ENCODE results near the gene NRBP1.
"Not testable (repeated sequence)": the region's sequence is repeated elsewhere in the genome, so short reads cannot be mapped to it uniquely, and the experiment has no call there.

The NRBP1 gene

DNA sequence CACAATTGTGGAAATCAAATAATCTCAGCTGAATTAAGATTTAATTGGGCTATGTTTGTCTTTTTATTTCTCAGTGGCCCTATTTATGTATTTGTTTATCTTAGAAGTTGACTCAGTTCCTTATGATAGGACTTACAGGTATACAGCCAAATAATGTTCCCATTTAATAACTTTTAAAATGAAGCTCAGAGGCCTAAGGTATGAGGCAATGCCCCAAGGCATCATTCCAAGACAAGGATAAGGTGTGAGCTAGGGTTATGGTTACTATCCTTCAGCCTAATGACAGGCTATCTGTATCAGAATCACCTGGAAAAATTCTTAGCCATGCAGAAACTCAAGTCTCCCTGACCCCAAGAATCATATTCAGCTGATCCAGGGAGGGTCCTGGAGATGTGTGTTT, 7.4 kb upstream of the NRBP1 start:
- POLR2A ChIA-PET (ENCODE audit: low non-redundant PET), result interaction anchor here (0.5 to 0.6 kb wide), 2 partner anchors 112 to 128 kb away, joined by 3 to 5 read pairs; no protein-coding TSS in a partner anchor
- CTCF ChIA-PET, result interaction anchor here (0.6 kb wide), 1 partner anchor 27 kb away, joined by 3 read pairs; no protein-coding TSS in a partner anchor
- TF ChIP-seq, protein P1, sequence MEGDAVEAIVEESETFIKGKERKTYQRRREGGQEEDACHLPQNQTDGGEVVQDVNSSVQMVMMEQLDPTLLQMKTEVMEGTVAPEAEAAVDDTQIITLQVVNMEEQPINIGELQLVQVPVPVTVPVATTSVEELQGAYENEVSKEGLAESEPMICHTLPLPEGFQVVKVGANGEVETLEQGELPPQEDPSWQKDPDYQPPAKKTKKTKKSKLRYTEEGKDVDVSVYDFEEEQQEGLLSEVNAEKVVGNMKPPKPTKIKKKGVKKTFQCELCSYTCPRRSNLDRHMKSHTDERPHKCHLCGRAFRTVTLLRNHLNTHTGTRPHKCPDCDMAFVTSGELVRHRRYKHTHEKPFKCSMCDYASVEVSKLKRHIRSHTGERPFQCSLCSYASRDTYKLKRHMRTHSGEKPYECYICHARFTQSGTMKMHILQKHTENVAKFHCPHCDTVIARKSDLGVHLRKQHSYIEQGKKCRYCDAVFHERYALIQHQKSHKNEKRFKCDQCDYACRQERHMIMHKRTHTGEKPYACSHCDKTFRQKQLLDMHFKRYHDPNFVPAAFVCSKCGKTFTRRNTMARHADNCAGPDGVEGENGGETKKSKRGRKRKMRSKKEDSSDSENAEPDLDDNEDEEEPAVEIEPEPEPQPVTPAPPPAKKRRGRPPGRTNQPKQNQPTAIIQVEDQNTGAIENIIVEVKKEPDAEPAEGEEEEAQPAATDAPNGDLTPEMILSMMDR (conservative IDR thresholded peaks at IDR 0.05; ENCODE audit: low read depth), result no peak

DNA sequence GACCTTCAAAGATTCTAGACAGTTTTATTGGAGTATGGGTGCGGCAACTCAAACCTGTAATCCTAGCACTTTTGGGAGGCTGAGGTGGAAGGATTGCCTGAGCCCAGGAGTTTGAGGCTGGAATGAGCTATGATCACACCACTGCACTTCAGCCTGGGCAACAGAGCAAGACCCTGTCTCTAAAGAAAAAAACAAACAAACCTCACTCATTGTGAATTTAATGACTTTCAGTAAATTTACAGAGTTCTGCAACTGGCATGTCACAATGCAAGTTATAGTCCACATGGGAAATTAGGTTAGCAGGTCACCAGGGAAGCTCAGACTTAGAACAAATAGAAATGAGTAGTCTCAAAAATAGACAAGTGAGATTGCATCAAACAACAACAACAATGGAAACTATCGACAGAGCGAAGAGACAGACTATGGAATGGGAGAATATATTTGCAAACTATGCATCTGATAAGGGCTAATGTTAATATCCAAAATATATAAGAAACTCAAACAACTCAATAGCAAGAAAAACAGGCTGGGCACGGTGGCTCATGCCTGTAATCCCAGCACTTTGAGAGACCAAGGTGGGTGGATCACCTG, 6.7 kb upstream of the NRBP1 start:
- DNase-seq (ENCODE audit: low spot score), result no peak
- TF ChIP-seq, protein P1 (conservative IDR thresholded peaks at IDR 0.05; ENCODE audit: low read depth), result no peak
- CTCF ChIA-PET, result interaction anchor here (0.7 kb wide), 1 partner anchor 189 kb away, joined by 3 read pairs; no protein-coding TSS in a partner anchor
- H3K27ac ChIP-seq, result no peak overlapping the region
- POLR2A ChIA-PET (ENCODE audit: low non-redundant PET), result no interaction called here

More for the DNA sequence above, 7.4 kb upstream of the NRBP1 start:
- no peak for DNase-seq (ENCODE audit: low spot score)
- H3K27ac ChIP-seq, result no peak overlapping the region

DNA sequence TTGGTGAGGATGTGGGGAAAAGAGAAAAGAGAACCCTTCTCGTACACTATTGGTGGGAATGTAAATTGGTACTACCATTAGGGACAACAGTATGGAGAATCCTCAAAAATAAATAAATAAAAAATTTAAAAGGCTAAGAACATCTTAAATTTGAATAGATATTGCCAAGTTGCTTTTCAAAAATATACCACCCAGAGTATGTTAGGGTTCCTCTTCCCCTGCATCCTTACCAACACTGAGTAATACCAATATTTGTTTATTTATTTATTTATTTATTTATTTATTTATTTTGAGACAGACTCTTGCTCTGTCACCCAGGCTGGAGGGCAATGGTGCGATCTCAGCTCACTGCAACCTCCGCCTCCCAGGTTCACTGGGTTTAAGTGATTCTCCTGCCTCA, 5.5 kb upstream of the NRBP1 start:
- TF ChIP-seq, protein P1 (conservative IDR thresholded peaks at IDR 0.05; ENCODE audit: low read depth), result no peak
- POLR2A ChIA-PET (ENCODE audit: low non-redundant PET), result no interaction called here
- no peak for DNase-seq (ENCODE audit: low spot score)
- CTCF ChIA-PET, result no interaction called here
- H3K27ac ChIP-seq, result no peak overlapping the region

DNA sequence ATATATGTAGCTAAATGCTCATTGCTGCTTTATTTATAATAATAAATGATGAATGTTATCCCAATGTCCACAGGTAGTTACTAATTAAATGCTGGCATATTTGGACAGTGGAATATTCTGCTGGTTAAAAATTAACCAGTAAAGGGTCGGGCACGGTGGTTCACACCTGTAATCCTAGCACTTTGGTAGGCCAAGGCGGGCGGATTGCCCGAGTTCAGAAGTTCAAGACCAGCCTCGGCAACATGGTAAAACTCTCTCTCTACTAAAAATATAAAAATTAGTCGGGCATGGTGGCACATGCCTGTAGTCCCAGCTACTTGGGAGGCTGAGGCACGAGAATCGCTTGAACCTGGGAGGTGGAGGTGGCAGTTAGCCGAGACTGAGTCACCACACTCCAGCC, 3.4 kb upstream of the NRBP1 start:
- H3K27ac ChIP-seq; DNase-seq (ENCODE audit: low spot score); CTCF ChIA-PET: not testable (repeated sequence)
- POLR2A ChIA-PET (ENCODE audit: low non-redundant PET), result interaction anchor here (1.2 kb wide), 1 partner anchor 15 kb away, joined by 7 read pairs; no protein-coding TSS in a partner anchor

DNA sequence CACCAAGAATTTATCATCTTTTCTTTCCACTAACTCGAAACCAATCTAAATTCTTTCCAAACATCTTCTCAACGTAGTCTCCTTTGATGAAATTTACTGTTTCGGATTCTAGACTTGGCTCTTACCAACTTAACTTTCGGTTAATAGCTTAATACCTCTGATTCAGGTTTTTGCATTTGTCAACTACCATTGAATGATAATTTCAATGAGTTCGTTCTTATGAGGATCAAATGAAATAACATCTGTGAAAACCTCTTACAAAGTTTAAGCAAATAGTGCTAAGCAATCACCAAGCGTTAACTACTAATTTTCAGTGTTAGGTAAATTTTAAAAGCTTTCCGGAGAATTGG, 593 bp upstream of the NRBP1 start:
- no peak for DNase-seq (ENCODE audit: low spot score)
- POLR2A ChIA-PET (ENCODE audit: low non-redundant PET), result interaction anchor here (1.3 kb wide), 1 partner anchor 18 kb away, joined by 4 read pairs; the partner anchor contains the start of gene PPM1G
- TF ChIP-seq, protein P1 (conservative IDR thresholded peaks at IDR 0.05; ENCODE audit: low read depth), result no peak
- peak overlapping the region; percentile 96 for H3K27ac ChIP-seq
- CTCF ChIA-PET, result interaction anchor here (0.5 to 3.8 kb wide), 4 partner anchors 14 to 1269 kb away, joined by 3 to 19 read pairs (median 3); partner anchors contain the start of gene PPM1G

DNA sequence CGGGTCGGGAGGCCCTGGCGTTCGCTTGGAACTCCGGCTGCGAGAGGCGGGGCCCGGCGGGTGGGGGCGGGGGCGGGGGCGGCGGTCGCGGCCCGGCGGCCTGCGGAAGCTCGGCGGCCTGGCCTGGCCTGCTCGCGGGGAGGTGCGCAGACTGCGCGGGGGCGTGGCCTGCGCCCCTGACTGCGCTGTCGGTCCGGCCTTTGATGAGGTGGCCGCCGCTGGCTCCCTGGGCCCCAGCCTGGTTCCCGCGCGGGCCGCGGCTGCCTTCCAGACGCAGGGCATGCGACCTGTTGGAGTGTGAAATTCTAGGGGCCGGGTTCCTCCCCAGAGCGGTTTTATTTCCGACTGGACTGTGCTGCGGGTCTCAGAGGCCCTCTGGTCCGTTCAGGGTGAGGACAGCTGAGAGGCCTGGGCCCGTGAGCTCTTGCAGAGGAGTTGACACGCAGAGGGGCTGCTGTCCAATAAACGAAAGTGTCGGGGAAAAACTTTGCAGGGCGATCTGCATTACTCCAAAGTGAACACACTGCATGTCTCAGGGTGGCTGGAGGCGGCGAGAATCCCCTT, 629 bp downstream of the NRBP1 start:
- CTCF ChIA-PET, result interaction anchor here (0.6 to 3.8 kb wide), 3 partner anchors 8 to 21 kb away, joined by 4 to 19 read pairs (median 7); partner anchors contain the start of gene PPM1G

More for the DNA sequence above, 629 bp downstream of the NRBP1 start:
- POLR2A ChIA-PET (ENCODE audit: low non-redundant PET), result interaction anchor here (0.5 to 1.3 kb wide), 4 partner anchors 19 to 269 kb away, joined by 3 to 4 read pairs (median 3); partner anchors contain the start of genes PPM1G and SUPT7L
- peak overlapping the region; percentile 96 for H3K27ac ChIP-seq
- TF ChIP-seq, protein P1 (conservative IDR thresholded peaks at IDR 0.05; ENCODE audit: low read depth), result no peak
- peak; percentile 84 for DNase-seq (ENCODE audit: low spot score)

All from RWPE1 (cell line).